Fibroblast of skin of right quadriceps (primary cell): ENCODE results near the gene ZNF462.

Source experiments
- DNase-seq: peaks from one replicate; pipeline ENCODE4 v3.0.0-alpha.2; 2013

Gene ZNF462

GRCh38 chr9:106929471-106930177, 66.7 kb downstream of the ZNF462 start:
- peak; percentile 53 for DNase-seq

GRCh38 chr9:106930477-106930876, 67.5 kb downstream of the ZNF462 start:
- no peak for DNase-seq

GRCh38 chr9:106931466-106931865, 68.5 kb downstream of the ZNF462 start:
- DNase-seq: no peak

- DNase-seq: no peak
Observed at GRCh38 chr9:106932178-106932577, 69.2 kb downstream of the ZNF462 start.

DNA sequence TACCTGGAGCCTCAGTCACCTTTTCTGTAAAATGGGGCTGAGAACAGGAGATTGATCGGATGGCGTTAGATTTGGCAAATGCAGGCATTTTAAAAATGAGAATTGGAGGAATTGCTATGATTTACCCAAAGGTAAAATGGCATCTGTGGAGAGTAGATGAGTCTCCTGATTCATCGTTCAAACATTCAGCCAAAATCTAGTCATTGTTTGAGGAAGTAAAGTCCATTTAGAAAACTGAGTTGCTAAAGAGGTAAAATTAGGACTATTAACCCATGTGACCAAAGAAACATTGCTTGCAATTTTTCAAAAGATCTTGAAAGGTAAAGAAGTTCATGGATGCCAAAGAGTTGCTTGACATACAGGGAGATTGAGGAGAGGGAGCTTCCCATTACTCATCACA, 69.7 kb downstream of the ZNF462 start:
- no peak for DNase-seq

- DNase-seq: no peak
Observed at GRCh38 chr9:106933470-106933869, 70.5 kb downstream of the ZNF462 start.

DNA sequence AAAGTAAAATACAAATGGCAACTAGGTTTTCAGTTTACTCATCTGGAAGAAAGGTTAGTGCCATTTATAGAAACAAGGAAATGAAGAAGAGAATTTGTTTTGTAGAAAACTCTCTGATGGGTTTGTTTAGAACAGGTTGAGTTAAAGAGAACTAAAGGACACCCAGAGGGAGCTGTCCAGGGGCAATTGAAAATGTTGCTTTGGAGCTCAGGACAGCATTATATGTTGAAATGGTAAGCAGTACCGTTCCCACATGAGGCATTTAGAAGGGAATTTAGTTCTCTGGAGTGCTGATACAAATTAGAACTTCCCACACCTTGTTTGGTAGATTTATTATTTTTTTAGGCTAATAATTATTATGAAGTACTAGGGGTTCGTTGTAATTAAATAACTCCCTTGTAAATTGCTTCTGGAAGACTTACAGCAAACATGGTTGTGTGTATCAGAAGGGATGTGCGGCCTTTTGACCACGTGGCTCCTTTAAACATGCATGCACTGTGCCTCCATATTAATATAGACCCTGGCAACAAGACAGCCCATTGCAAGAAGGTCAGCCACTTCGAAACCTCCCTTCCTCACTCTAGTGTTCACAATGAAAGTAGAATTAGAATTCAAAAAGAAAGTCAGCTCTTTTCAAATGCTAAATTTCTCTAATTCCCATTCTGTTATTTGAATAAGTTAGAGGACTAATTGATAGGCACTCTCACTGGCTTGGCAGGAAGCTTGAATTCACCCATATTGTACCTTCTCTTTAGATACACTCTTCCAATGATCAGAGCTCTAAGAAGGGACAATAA, 71.7 kb downstream of the ZNF462 start:
- DNase-seq: no peak

- DNase-seq: no peak
Observed at GRCh38 chr9:106936680-106937079, 73.7 kb downstream of the ZNF462 start.

DNA sequence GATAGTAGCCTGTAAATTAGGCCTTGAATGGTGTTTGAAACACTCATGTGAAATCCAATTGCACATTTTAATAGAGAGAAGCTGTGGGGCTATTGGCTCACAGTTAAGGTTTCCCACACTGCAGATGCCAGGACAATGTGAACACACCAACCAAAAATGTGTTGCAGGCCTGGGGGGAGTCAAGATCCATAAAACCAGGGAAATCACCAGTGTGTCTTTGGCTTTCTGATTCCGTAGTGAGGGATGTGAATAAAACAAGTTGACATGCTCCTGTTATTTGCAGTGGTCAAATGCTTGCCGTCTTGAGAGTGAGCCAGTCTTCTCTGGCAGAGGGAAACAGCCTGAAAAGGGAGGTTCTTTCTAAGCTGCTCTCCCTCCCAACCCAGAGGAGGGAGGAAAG, 79.0 kb downstream of the ZNF462 start:
- DNase-seq: peak; percentile 27

GRCh38 chr9:106945727-106946660, 83.0 kb downstream of the ZNF462 start:
- DNase-seq: peak; percentile 84

- DNase-seq: no peak
Observed at GRCh38 chr9:106947106-106947900, 84.3 kb downstream of the ZNF462 start.

- DNase-seq: peak; percentile 41
Observed at GRCh38 chr9:106953174-106953573, 90.2 kb downstream of the ZNF462 start.

DNA sequence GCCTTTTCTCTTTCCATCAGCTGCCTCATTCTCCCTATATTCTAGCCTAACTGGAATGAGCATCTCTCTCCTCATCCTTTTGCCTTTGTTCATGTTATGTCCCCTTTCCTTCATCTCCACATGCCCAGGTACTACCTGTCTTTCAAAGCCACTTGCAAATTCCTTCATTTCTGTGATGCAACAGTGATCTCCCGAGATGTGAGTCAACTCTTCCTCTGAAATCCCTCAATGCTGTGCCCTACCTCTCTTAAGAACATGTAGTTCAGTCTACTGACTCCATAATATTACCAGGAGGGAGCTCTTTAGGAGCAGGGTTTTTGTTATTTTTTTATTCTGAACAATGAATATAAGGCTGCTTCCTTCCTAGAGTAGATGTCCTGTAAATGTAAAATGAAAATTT, 91.6 kb downstream of the ZNF462 start:
- DNase-seq: no peak

GRCh38 chr9:106954974-106955850, 92.2 kb downstream of the ZNF462 start:
- DNase-seq: no peak

- peak; percentile 92 for DNase-seq
Observed at GRCh38 chr9:106956971-106957370, 94.0 kb downstream of the ZNF462 start.

- peak; percentile 45 for DNase-seq
Observed at GRCh38 chr9:106958955-106959657, 96.1 kb downstream of the ZNF462 start.

- no peak for DNase-seq
Observed at GRCh38 chr9:106960258-106960657, 97.3 kb downstream of the ZNF462 start.

GRCh38 chr9:106961623-106962022, 98.7 kb downstream of the ZNF462 start:
- peak; percentile 46 for DNase-seq

DNA sequence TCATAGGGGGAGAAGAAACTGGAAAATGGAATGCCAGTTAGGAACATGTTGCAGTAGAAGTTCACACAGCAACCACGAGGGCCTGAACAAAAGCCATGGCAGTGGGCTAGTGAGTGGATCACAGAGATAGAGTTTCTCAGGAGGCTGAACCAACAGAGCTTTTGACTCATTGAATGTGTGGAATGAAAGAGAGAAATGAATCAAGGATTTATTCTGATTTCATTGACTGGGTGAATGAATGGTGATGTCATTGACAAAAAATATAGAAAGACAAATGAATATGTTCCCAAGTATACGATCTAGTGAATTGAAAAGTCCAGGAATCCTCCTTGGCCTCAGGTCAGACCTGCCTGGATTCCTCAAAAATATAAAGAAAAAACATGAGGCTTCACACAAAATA, 99.2 kb downstream of the ZNF462 start:
- peak; percentile 31 for DNase-seq

GRCh38 chr9:106962615-106963363, 99.8 kb downstream of the ZNF462 start:
- peak; percentile 28 for DNase-seq
